NCI-H524 treated with DMSO at 0.1 percent for 48 hours (cell line): ENCODE results near the gene RAPSN.

Experiments used
- DNase-seq: peaks from one replicate; lab custom pipeline; 2025; lab: John Stamatoyannopoulos, UW

The RAPSN gene

GRCh38 chr11:47434011-47434786, 14.7 kb downstream of the RAPSN start:
- no peak for DNase-seq

GRCh38 chr11:47433157-47433556, 15.8 kb downstream of the RAPSN start:
- no peak for DNase-seq

- DNase-seq = no peak
Measured at GRCh38 chr11:47431356-47432083, 17.4 kb downstream of the RAPSN start.

- no peak for DNase-seq
Measured at GRCh38 chr11:47430524-47430923, 18.4 kb downstream of the RAPSN start.

GRCh38 chr11:47426062-47426956, 22.6 kb downstream of the RAPSN start, which contains the start of gene PSMC3:
TSS of gene PSMC3 (minus strand) at chr11:47426439. CDS start at chr11:47426279, 160 bp downstream.
- DNase-seq = peak; percentile 84

GRCh38 chr11:47425611-47426010, 23.3 kb downstream of the RAPSN start:
- DNase-seq = no peak

- no peak for DNase-seq
Measured at GRCh38 chr11:47418454-47419259, 30.3 kb downstream of the RAPSN start.

- no peak for DNase-seq
Measured at GRCh38 chr11:47417712-47418111, 31.2 kb downstream of the RAPSN start.

GRCh38 chr11:47415949-47416472, 32.9 kb downstream of the RAPSN start:
- DNase-seq = no peak

GRCh38 chr11:47415091-47415854, 33.7 kb downstream of the RAPSN start:
- no peak for DNase-seq

- no peak for DNase-seq
Measured at GRCh38 chr11:47414685-47415070, 34.3 kb downstream of the RAPSN start.

GRCh38 chr11:47413908-47414684, 34.8 kb downstream of the RAPSN start:
- no peak for DNase-seq

- no peak for DNase-seq
Measured at GRCh38 chr11:47413351-47413750, 35.6 kb downstream of the RAPSN start.

GRCh38 chr11:47411884-47412746, 36.8 kb downstream of the RAPSN start:
- DNase-seq = no peak

- DNase-seq = no peak
Measured at GRCh38 chr11:47410370-47411264, 38.3 kb downstream of the RAPSN start.

- DNase-seq = no peak
Measured at GRCh38 chr11:47409440-47410369, 39.2 kb downstream of the RAPSN start.
